ENCODE data around the gene COG8. TPM values are rescaled to one million over a fixed set of nuclear protein-coding genes. Genes with fewer than 3 reads are reported as not detected.

COG8 gene
- total RNA-seq = 10 to 100 TPM; 19.7 to 43.0 (median 26.5) TPM
- 10 to 100 TPM; 13.3 to 19.9 TPM for polyA plus RNA-seq
- long read RNA-seq, donor 1, full-length matches to known transcripts = 28 of 34 reads
- long read RNA-seq, donor 1, partial matches to known transcripts = 5 of 34 reads
- long read RNA-seq, donor 1, other reads (novel, unspliced or antisense) = 1 of 34 reads
- long read RNA-seq, donor 2, full-length matches to known transcripts = 92 of 111 reads
- long read RNA-seq, donor 2, partial matches to known transcripts = 16 of 111 reads
- long read RNA-seq, donor 2, other reads (novel, unspliced or antisense) = 3 of 111 reads
- long read RNA-seq, donor 3, full-length matches to known transcripts = 19 of 34 reads
- long read RNA-seq, donor 3, partial matches to known transcripts = 5 of 34 reads
- long read RNA-seq, donor 3, other reads (novel, unspliced or antisense) = 10 of 34 reads

DNA sequence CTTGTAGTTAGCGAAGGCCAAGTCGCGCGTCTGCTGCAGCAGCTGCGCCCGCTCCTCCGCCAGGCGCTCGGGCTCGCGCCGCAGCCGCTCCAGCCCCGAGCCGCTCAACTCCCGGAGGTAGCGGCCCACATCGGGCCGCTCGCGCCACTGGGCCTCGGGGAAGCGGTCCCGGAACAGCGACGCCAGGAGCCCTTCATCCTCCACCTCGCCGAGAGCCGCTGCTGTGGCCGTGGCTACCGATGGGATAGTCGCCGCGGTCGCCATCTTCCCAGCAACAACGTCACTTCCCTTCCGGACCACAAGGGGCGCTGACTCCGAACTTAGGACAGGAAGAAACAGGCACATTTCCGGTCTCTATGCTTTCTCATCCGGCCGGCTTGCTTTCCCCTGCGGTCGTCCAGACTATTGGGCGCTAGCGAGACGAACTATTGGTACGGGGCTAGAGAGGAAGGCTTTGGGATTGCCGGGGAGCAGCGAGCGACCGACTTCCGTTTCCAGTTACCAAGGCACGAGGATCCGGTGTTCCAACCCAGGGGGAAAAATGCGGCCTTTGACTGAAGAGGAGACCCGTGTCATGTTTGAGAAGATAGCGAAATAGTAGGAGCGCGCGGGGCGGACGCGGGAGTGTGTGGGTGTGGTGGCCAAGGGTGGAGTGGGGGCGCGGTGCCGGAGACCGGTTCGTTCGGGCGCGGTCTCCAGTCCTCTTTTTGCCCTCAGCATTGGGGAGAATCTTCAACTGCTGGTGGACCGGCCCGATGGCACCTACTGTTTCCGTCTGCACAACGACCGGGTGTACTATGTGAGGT, at the start of gene COG8, which contains the start of gene NIP7:
Gene COG8, minus strand, starts transcription at position 276 of the 806 bp plus-strand sequence. Its CDS starts 12 bp downstream, at position 264.
Gene NIP7, plus strand, starts transcription at position 484 of the 806 bp plus-strand sequence. Its CDS starts 58 bp downstream, at position 542.
- peak in 1 of 2 donors; percentile 52 for TF ChIP-seq POLR2A (IDR thresholded peaks at IDR 0.05)
- TF ChIP-seq CTCF (IDR thresholded peaks at IDR 0.05) = peak; percentile 79 to 93 (median 86)
- Histone ChIP-seq H3K36me3 (peaks cover 0 to 66% (median 53%) of the 10 kb centered on the region in 9 donors), H3K27me3 (no peaks in the 10 kb centered on the region), H3K4me3 (peak within 1 kb of the TSS; percentile 69 to 100 (median 88)), H3K27ac (peak within 1 kb of the TSS; percentile 28 to 96 (median 92)), H3K9me3 (no peaks in the 10 kb centered on the region), H3K4me1 (peaks cover 7 to 33% (median 24%) of the 10 kb centered on the region in 12 donors)
- intact Hi-C loops (cut with DNase I) = loop anchor here in 2 of 10 donors (1.0 to 2.0 kb wide), 2 partner anchors 9 to 29 kb away; partner anchors contain the start of genes PDF (in 1 of the 2) and VPS4A (in 1 of the 2)
- ATAC-seq (peak; percentile 98 to 100 (median 99)), DNase-seq (peak; percentile 94 to 96 (median 96))
- 0 to 1% (median 0%) methylated on average over 38 to 77 of the region's 77 CpGs for WGBS, 4 donors

DNA sequence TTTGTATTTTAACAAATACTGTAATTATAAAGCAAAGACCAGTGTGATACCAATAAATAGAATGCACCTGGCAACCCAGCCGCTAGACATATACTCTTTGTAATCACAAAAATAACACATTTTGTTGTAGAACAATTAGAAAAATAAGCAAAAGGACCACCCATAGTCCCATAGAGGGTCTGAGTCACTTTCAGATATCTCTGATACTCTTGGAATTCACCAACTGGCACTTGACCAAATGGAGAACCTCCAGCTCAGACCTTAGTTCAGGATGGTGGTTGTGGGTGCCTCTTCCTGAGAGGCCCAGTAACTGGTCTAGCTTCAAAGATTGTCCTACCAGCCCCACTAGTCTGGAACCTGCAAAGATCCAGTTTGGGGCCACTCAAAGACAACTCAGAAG, 47.2 kb upstream of the COG8 start:
- WGBS, 4 donors = 74 to 86% (median 81%) methylated on average over 1 of the region's 1 CpG
- ATAC-seq (no peak), DNase-seq (no peak)
- H3K4me3 ChIP-seq = peak overlapping the region in 7 of 12 donors; percentile 68 to 80 (median 73)
- H3K4me1 ChIP-seq = peaks cover 0 to 24% (median 15%) of the 10 kb centered on the region in 12 donors
- H3K9me3 ChIP-seq = no peaks in the 10 kb centered on the region
- H3K27me3 ChIP-seq = no peaks in the 10 kb centered on the region
- intact Hi-C loops (cut with DNase I) = loop anchor here in 1 of 10 donors (5.0 kb wide), 1 partner anchor 176 kb away; no protein-coding TSS in a partner anchor
- TF ChIP-seq CTCF (IDR thresholded peaks at IDR 0.05) (no peak), POLR2A (IDR thresholded peaks at IDR 0.05) (no peak)
- H3K27ac ChIP-seq = peak overlapping the region in 5 of 12 donors; percentile 90 to 93 (median 92)
- peaks cover 0 to 30% (median 28%) of the 10 kb centered on the region in 9 donors for H3K36me3 ChIP-seq

GRCh38 chr16:69384974-69385373, 45.6 kb upstream of the COG8 start:
- peak overlapping the region; percentile 58 to 86 (median 72) for H3K4me3 ChIP-seq
- WGBS, 4 donors = 5 to 6% (median 6%) methylated on average over 6 of the region's 6 CpGs
- H3K36me3 ChIP-seq = peaks cover 0 to 46% (median 42%) of the 10 kb centered on the region in 9 donors
- peaks cover 0 to 32% (median 18%) of the 10 kb centered on the region in 12 donors for H3K4me1 ChIP-seq
- no peak for DNase-seq
- no peak for ATAC-seq
- TF ChIP-seq CTCF (IDR thresholded peaks at IDR 0.05) = no peak
- no peak for TF ChIP-seq POLR2A (IDR thresholded peaks at IDR 0.05)
- peak overlapping the region; percentile 71 to 97 (median 91) for H3K27ac ChIP-seq
- intact Hi-C loops (cut with DNase I) = loop anchor here in 1 of 10 donors (5.0 kb wide), 1 partner anchor 177 kb away; no protein-coding TSS in a partner anchor
- no peaks in the 10 kb centered on the region for H3K27me3 ChIP-seq
- no peaks in the 10 kb centered on the region for H3K9me3 ChIP-seq
